Stimulated activated naive CD8-positive, alpha-beta T cell treated with anti-CD3 and anti-CD28 coated beads, Interleukin-15, amount 100 ng/mL, for 72 hours (primary cell): ENCODE measurements around the gene ACTR8.
A peak's percentile ranks its signal among the peaks of the same experiment; 100 is the strongest.
"Not testable (repeated sequence)": the region's sequence is repeated elsewhere in the genome, so short reads cannot be mapped to it uniquely, and the experiment has no call there.

Experiments
- ATAC-seq: fragments of 150-1000 bp; cut with Tn5 transposase; 2 replicates; pipeline ENCODE4 v1.10.0; 2021; ENCODE audit warnings: mild to moderate bottlenecking, moderate library complexity
- DNase-seq, 2 donors: peaks; one replicate each; pipeline ENCODE4 v3.0.0; 2021 to 2022
- H3K27ac Mint-ChIP-seq, 2 donors: one replicate each; pipeline ENCODE4 v1.8.0; 2022; ENCODE audit warnings: mild to moderate bottlenecking in 2 of 2, mixed read lengths in 2 of 2, moderate library complexity in 2 of 2
- H3K27me3 Mint-ChIP-seq: one replicate; pipeline ENCODE4 v1.8.0; 2022; ENCODE audit warnings: mixed read lengths
- H3K4me1 Mint-ChIP-seq: one replicate; pipeline ENCODE4 v1.8.0; 2022; ENCODE audit warnings: mild to moderate bottlenecking, mixed read lengths
- H3K4me3 Mint-ChIP-seq, 2 donors: one replicate each; pipeline ENCODE4 v1.8.0; 2022; ENCODE audit warnings: mild to moderate bottlenecking in 2 of 2, mixed read lengths in 2 of 2, moderate library complexity in 1 of 2
- H3K9me3 Mint-ChIP-seq, 2 donors: one replicate each; pipeline ENCODE4 v1.8.0; 2022; ENCODE audit warnings: mixed read lengths in 2 of 2

Gene ACTR8

GRCh38 chr3:53881691-53882593 lies at the start of gene ACTR8:
TSS of gene ACTR8 (minus strand) at chr3:53882152. CDS start at chr3:53882101, 51 bp downstream.
- ATAC-seq (peak; percentile 92), DNase-seq (peak; percentile 86 to 87)
- peaks cover 25% of the 10 kb centered on the region for H3K4me1 Mint-ChIP-seq
- H3K27me3 Mint-ChIP-seq = no peaks in the 10 kb centered on the region
- peak within 1 kb of the TSS; percentile 88 to 96 for H3K4me3 Mint-ChIP-seq
- H3K27ac Mint-ChIP-seq = peak within 1 kb of the TSS; percentile 99
- no peaks in the 10 kb centered on the region for H3K9me3 Mint-ChIP-seq

GRCh38 chr3:53927208-53927872 lies 45.4 kb upstream of the ACTR8 start:
- ATAC-seq, H3K4me3 Mint-ChIP-seq, H3K9me3 Mint-ChIP-seq, DNase-seq, H3K4me1 Mint-ChIP-seq, H3K27ac Mint-ChIP-seq, H3K27me3 Mint-ChIP-seq: not testable (repeated sequence)

- no peak for ATAC-seq
- H3K27me3 Mint-ChIP-seq = peaks cover 20% of the 10 kb centered on the region
- no peak overlapping the region for H3K27ac Mint-ChIP-seq
- H3K9me3 Mint-ChIP-seq = no peaks in the 10 kb centered on the region
- no peak for DNase-seq
- H3K4me3 Mint-ChIP-seq = no peak overlapping the region
- H3K4me1 Mint-ChIP-seq = no peaks in the 10 kb centered on the region
Measured at GRCh38 chr3:53921296-53921695, 39.3 kb upstream of the ACTR8 start.

- no peaks in the 10 kb centered on the region for H3K4me1 Mint-ChIP-seq
- ATAC-seq (no peak), DNase-seq (no peak)
- no peak overlapping the region for H3K27ac Mint-ChIP-seq
- no peak overlapping the region for H3K4me3 Mint-ChIP-seq
- H3K27me3 Mint-ChIP-seq = peaks cover 25% of the 10 kb centered on the region
- H3K9me3 Mint-ChIP-seq = no peaks in the 10 kb centered on the region
Measured at GRCh38 chr3:53919741-53920140, 37.8 kb upstream of the ACTR8 start.

- DNase-seq = no peak
- Mint-ChIP-seq H3K27ac (no peak overlapping the region), H3K9me3 (no peaks in the 10 kb centered on the region), H3K27me3 (peaks cover 57% of the 10 kb centered on the region), H3K4me1 (no peaks in the 10 kb centered on the region), H3K4me3 (no peak overlapping the region)
- no peak for ATAC-seq
Measured at GRCh38 chr3:53913401-53913800, 31.4 kb upstream of the ACTR8 start.

- no peak for ATAC-seq
- Mint-ChIP-seq H3K27me3 (peaks cover 30% of the 10 kb centered on the region), H3K4me3 (no peak overlapping the region), H3K4me1 (no peaks in the 10 kb centered on the region), H3K9me3 (peaks cover 0 to 5% of the 10 kb centered on the region in 2 donors), H3K27ac (no peak overlapping the region)
- no peak for DNase-seq
Measured at GRCh38 chr3:53902711-53903110, 20.8 kb upstream of the ACTR8 start.

- no peak for DNase-seq
- no peak overlapping the region for H3K4me3 Mint-ChIP-seq
- peaks cover 0 to 5% of the 10 kb centered on the region in 2 donors for H3K9me3 Mint-ChIP-seq
- peaks cover 27% of the 10 kb centered on the region for H3K27me3 Mint-ChIP-seq
- no peaks in the 10 kb centered on the region for H3K4me1 Mint-ChIP-seq
- H3K27ac Mint-ChIP-seq = no peak overlapping the region
- ATAC-seq = no peak
Measured at GRCh38 chr3:53902067-53902466, 20.1 kb upstream of the ACTR8 start.

GRCh38 chr3:53900666-53901331 lies 18.8 kb upstream of the ACTR8 start:
- Mint-ChIP-seq H3K4me3 (no peak overlapping the region), H3K27ac (no peak overlapping the region), H3K9me3 (no peaks in the 10 kb centered on the region), H3K4me1 (no peaks in the 10 kb centered on the region), H3K27me3 (peaks cover 14% of the 10 kb centered on the region)
- ATAC-seq = no peak
- no peak for DNase-seq

- H3K9me3 Mint-ChIP-seq = no peaks in the 10 kb centered on the region
- H3K27me3 Mint-ChIP-seq = peaks cover 6% of the 10 kb centered on the region
- no peak overlapping the region for H3K4me3 Mint-ChIP-seq
- no peaks in the 10 kb centered on the region for H3K4me1 Mint-ChIP-seq
- DNase-seq = no peak
- no peak for ATAC-seq
- H3K27ac Mint-ChIP-seq = no peak overlapping the region
Measured at GRCh38 chr3:53899750-53900149, 17.8 kb upstream of the ACTR8 start.

GRCh38 chr3:53892286-53892637 lies 10.3 kb upstream of the ACTR8 start:
- H3K4me3 Mint-ChIP-seq = peak overlapping the region; percentile 88 to 96
- no peak for DNase-seq
- ATAC-seq = no peak
- peaks cover 0 to 7% of the 10 kb centered on the region in 2 donors for H3K9me3 Mint-ChIP-seq
- H3K27me3 Mint-ChIP-seq = no peaks in the 10 kb centered on the region
- H3K4me1 Mint-ChIP-seq = peaks cover 53% of the 10 kb centered on the region
- H3K27ac Mint-ChIP-seq = peak overlapping the region; percentile 94 to 99

- DNase-seq (peak; percentile 97 to 98), ATAC-seq (peak; percentile 97)
- Mint-ChIP-seq H3K9me3 (peaks cover 0 to 7% of the 10 kb centered on the region in 2 donors), H3K27ac (peak within 1 kb of the TSS; percentile 94 to 99), H3K4me3 (peak within 1 kb of the TSS; percentile 88 to 96), H3K4me1 (peaks cover 59% of the 10 kb centered on the region), H3K27me3 (no peaks in the 10 kb centered on the region)
Measured at GRCh38 chr3:53891497-53892285, 9.7 kb upstream of the ACTR8 start, which contains the start of gene SELENOK. TSS of gene SELENOK (minus strand) at chr3:53891859.

- DNase-seq (peak; percentile 24 to 37), ATAC-seq (peak; percentile 36)
- Mint-ChIP-seq H3K27me3 (no peaks in the 10 kb centered on the region), H3K4me3 (peak overlapping the region; percentile 88 to 96), H3K27ac (peak overlapping the region; percentile 94 to 99), H3K4me1 (peaks cover 60% of the 10 kb centered on the region), H3K9me3 (peaks cover 0 to 7% of the 10 kb centered on the region in 2 donors)
Measured at GRCh38 chr3:53890726-53891475, 8.9 kb upstream of the ACTR8 start.

- Mint-ChIP-seq H3K4me3 (no peak overlapping the region), H3K27me3 (no peaks in the 10 kb centered on the region), H3K27ac (no peak overlapping the region), H3K4me1 (peaks cover 58% of the 10 kb centered on the region), H3K9me3 (peaks cover 0 to 4% of the 10 kb centered on the region in 2 donors)
- no peak for DNase-seq
- no peak for ATAC-seq
Measured at GRCh38 chr3:53888232-53888631, 6.3 kb upstream of the ACTR8 start.

- ATAC-seq = no peak
- DNase-seq = no peak
- H3K4me1 Mint-ChIP-seq = peaks cover 55% of the 10 kb centered on the region
- no peaks in the 10 kb centered on the region for H3K9me3 Mint-ChIP-seq
- peak overlapping the region; percentile 10 to 12 for H3K27ac Mint-ChIP-seq
- H3K4me3 Mint-ChIP-seq = peak overlapping the region in 1 of 2 donors; percentile 8
- H3K27me3 Mint-ChIP-seq = no peaks in the 10 kb centered on the region
Measured at GRCh38 chr3:53887446-53887845, 5.5 kb upstream of the ACTR8 start.
